Measurements from ENCODE around the gene SLC4A4. TPM values are rescaled to one million over a fixed set of nuclear protein-coding genes. Genes with fewer than 3 reads are reported as not detected.

SLC4A4 gene
- total and polyA plus RNA-seq, 10 of the 15 experiments (the other 5 are each of a cell fraction or from before 2014, with no cell fraction given), result 0.05 to 0.44 (median 0.18) TPM

DNA sequence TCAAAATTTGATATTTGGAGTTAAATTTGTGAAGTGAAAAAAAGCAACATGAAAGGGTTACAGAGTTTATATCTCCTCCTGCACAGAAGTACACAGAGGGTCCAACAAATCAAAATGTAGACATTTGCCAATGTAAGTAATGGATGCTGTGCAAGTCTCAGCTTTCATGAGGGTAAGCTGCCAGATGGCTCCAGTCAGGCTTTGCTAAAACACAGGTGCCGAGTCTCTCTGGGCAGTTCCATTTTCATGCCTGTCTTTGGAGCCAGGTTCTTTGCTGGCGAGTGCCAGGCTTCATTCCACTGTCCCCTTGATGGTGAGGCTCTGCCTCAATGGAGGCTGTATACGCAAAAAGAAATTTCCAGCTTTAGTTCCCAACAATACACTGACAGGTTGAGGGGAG, 27.9 kb downstream of the SLC4A4 start:
- ChIA-PET CTCF (interaction anchor here (1.1 to 1.4 kb wide), 3 partner anchors 49 to 182 kb away, joined by 3 to 8 read pairs (median 4); no protein-coding TSS in a partner anchor), SMC1A (ENCODE audit: uncharacterized antibody, unreplicated experiment) (interaction anchor here (1.4 kb wide), 1 partner anchor 137 kb away, joined by 4 read pairs; no protein-coding TSS in a partner anchor), POLR2A (no interaction called here), RAD21 (ENCODE audit: unreplicated experiment) (no interaction called here)
- in situ Hi-C loops (cut with MboI) (no loop called here), intact Hi-C loops (cut with micrococcal nuclease; ENCODE audit: unreplicated experiment) (no loop called here)
- no peaks in the 10 kb centered on the region for H3K27me3 ChIP-seq (replicated peaks in 1 of 2; ENCODE audit: control insufficient read depth in 2 of 2, insufficient read depth in 2 of 2, low read length in 1 of 2)
- no peak overlapping the region for H2AFZ ChIP-seq (ENCODE audit: control insufficient read depth, low read depth, low read length)
- H3K9ac ChIP-seq (ENCODE audit: control insufficient read depth, insufficient read depth, low read length), result no peak overlapping the region
- no peaks in the 10 kb centered on the region for H3K4me1 ChIP-seq (ENCODE audit: control insufficient read depth, insufficient read depth, low read length)
- ATAC-seq (no peak), FAIRE-seq (no peak), DNase-seq (ENCODE audit: low read depth, low spot score) (no peak)
- no peak overlapping the region for H3K27ac ChIP-seq (ENCODE audit: control insufficient read depth, insufficient read depth)
- no peaks in the 10 kb centered on the region for H4K20me1 ChIP-seq (ENCODE audit: control insufficient read depth, insufficient read depth)
- WGBS (ENCODE audit: insufficient coverage, insufficient replicate concordance, low lambda C conversion rate, missing lambda C conversion rate), result 11% methylated on average over 3 of the region's 3 CpGs
- no peaks in the 10 kb centered on the region for H3K9me3 ChIP-seq (replicated peaks; ENCODE audit: control insufficient read depth, insufficient read depth, low read length)
- H3K4me3 ChIP-seq, result no peak overlapping the region
- no peak overlapping the region for H3K4me2 ChIP-seq (ENCODE audit: control insufficient read depth, insufficient read depth)
- no peaks in the 10 kb centered on the region for H3K36me3 ChIP-seq (ENCODE audit: control insufficient read depth in 2 of 2, insufficient read depth in 2 of 2, low read length in 1 of 2)
- no peaks in the 10 kb centered on the region for H3K79me2 ChIP-seq (ENCODE audit: control insufficient read depth, insufficient read depth, low read length)
- no TSS peak for BruUV-seq (replicated peaks)
- TF ChIP-seq ZZZ3 (IDR thresholded peaks at IDR 0.05; ENCODE audit: control insufficient read depth, insufficient read length, low read depth) (no peak), NBN (IDR thresholded peaks at IDR 0.05) (no peak), POU2F2 (IDR thresholded peaks at IDR 0.05; ENCODE audit: borderline replicate concordance, low read depth, low read length) (no peak), YBX1 (IDR thresholded peaks at IDR 0.05) (no peak), SMAD1 (IDR thresholded peaks at IDR 0.05; ENCODE audit: low read depth, partially characterized antibody) (no peak), RELA (IDR thresholded peaks at IDR 0.05; ENCODE audit: borderline replicate concordance, partially characterized antibody) (no peak), PAX8 (IDR thresholded peaks at IDR 0.05) (no peak), SMC3 (IDR thresholded peaks at IDR 0.05; ENCODE audit: borderline replicate concordance, low read length) (no peak), CHD1 (IDR thresholded peaks at IDR 0.05; ENCODE audit: low read depth, low read length) (no peak), SIX5 (IDR thresholded peaks at IDR 0.05; ENCODE audit: low read depth, low read length, severe bottlenecking) (no peak), NFYB (IDR thresholded peaks at IDR 0.05; ENCODE audit: insufficient read depth, low read depth, low read length) (no peak)
- TF ChIP-seq, protein P1, sequence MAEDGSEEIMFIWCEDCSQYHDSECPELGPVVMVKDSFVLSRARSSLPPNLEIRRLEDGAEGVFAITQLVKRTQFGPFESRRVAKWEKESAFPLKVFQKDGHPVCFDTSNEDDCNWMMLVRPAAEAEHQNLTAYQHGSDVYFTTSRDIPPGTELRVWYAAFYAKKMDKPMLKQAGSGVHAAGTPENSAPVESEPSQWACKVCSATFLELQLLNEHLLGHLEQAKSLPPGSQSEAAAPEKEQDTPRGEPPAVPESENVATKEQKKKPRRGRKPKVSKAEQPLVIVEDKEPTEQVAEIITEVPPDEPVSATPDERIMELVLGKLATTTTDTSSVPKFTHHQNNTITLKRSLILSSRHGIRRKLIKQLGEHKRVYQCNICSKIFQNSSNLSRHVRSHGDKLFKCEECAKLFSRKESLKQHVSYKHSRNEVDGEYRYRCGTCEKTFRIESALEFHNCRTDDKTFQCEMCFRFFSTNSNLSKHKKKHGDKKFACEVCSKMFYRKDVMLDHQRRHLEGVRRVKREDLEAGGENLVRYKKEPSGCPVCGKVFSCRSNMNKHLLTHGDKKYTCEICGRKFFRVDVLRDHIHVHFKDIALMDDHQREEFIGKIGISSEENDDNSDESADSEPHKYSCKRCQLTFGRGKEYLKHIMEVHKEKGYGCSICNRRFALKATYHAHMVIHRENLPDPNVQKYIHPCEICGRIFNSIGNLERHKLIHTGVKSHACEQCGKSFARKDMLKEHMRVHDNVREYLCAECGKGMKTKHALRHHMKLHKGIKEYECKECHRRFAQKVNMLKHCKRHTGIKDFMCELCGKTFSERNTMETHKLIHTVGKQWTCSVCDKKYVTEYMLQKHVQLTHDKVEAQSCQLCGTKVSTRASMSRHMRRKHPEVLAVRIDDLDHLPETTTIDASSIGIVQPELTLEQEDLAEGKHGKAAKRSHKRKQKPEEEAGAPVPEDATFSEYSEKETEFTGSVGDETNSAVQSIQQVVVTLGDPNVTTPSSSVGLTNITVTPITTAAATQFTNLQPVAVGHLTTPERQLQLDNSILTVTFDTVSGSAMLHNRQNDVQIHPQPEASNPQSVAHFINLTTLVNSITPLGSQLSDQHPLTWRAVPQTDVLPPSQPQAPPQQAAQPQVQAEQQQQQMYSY (CRISPR knock-in tag; IDR thresholded peaks at IDR 0.05), result no peak
- TF ChIP-seq, protein P2, sequence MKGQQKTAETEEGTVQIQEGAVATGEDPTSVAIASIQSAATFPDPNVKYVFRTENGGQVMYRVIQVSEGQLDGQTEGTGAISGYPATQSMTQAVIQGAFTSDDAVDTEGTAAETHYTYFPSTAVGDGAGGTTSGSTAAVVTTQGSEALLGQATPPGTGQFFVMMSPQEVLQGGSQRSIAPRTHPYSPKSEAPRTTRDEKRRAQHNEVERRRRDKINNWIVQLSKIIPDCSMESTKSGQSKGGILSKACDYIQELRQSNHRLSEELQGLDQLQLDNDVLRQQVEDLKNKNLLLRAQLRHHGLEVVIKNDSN (IDR thresholded peaks at IDR 0.05; ENCODE audit: borderline replicate concordance, extremely low read length, insufficient read depth, low read depth, low read length), result no peak
- TF ChIP-seq, protein P3, sequence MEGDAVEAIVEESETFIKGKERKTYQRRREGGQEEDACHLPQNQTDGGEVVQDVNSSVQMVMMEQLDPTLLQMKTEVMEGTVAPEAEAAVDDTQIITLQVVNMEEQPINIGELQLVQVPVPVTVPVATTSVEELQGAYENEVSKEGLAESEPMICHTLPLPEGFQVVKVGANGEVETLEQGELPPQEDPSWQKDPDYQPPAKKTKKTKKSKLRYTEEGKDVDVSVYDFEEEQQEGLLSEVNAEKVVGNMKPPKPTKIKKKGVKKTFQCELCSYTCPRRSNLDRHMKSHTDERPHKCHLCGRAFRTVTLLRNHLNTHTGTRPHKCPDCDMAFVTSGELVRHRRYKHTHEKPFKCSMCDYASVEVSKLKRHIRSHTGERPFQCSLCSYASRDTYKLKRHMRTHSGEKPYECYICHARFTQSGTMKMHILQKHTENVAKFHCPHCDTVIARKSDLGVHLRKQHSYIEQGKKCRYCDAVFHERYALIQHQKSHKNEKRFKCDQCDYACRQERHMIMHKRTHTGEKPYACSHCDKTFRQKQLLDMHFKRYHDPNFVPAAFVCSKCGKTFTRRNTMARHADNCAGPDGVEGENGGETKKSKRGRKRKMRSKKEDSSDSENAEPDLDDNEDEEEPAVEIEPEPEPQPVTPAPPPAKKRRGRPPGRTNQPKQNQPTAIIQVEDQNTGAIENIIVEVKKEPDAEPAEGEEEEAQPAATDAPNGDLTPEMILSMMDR (IDR thresholded peaks at IDR 0.05 in 2 of 3, conservative IDR thresholded peaks at IDR 0.05 in 1 of 3; ENCODE audit: control insufficient read depth in 2 of 3, extremely low read depth in 1 of 3, insufficient read depth in 1 of 3, low read depth in 3 of 3, low read length in 3 of 3), result no peak
- TF ChIP-seq, protein P4, sequence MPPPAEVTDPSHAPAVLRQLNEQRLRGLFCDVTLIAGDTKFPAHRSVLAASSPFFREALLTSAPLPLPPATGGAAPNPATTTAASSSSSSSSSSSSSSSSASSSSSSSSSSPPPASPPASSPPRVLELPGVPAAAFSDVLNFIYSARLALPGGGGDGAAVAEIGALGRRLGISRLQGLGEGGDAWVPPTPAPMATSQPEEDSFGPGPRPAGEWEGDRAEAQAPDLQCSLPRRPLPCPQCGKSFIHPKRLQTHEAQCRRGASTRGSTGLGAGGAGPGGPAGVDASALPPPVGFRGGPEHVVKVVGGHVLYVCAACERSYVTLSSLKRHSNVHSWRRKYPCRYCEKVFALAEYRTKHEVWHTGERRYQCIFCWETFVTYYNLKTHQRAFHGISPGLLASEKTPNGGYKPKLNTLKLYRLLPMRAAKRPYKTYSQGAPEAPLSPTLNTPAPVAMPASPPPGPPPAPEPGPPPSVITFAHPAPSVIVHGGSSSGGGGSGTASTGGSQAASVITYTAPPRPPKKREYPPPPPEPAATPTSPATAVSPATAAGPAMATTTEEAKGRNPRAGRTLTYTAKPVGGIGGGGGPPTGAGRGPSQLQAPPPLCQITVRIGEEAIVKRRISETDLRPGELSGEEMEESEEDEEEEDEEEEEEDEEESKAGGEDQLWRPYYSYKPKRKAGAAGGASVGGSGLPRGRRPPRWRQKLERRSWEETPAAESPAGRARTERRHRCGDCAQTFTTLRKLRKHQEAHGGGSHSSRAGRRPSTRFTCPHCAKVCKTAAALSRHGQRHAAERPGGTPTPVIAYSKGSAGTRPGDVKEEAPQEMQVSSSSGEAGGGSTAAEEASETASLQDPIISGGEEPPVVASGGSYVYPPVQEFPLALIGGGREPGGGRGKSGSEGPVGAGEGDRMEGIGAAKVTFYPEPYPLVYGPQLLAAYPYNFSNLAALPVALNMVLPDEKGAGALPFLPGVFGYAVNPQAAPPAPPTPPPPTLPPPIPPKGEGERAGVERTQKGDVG (CRISPR knock-in tag; IDR thresholded peaks at IDR 0.05), result no peak

Measured in GM12878 (cell line).